AG09309 (cell line): ENCODE data around the gene FBXO21.

Source experiments
- DNase-seq: peaks from one replicate; pipeline ENCODE4 v3.0.0-alpha.2; 2010; ENCODE audit warnings: low read depth
- H3K4me3 ChIP-seq: 2 replicates; pipeline ENCODE4 v1.5.1; 2011; ENCODE audit warnings: mild to moderate bottlenecking, low read depth, low read length, moderate library complexity; ENCODE audit not compliant: control insufficient read depth
- TF ChIP-seq, protein P1 (sequence below): IDR thresholded peaks from 2 replicates; pipeline ENCODE4 v1.5.1; 2011; ENCODE audit warnings: mild to moderate bottlenecking, low read depth, low read length, inconsistent platforms; ENCODE audit not compliant: insufficient read depth, control insufficient read depth; ENCODE audit errors: missing control alignments

Gene FBXO21

DNA sequence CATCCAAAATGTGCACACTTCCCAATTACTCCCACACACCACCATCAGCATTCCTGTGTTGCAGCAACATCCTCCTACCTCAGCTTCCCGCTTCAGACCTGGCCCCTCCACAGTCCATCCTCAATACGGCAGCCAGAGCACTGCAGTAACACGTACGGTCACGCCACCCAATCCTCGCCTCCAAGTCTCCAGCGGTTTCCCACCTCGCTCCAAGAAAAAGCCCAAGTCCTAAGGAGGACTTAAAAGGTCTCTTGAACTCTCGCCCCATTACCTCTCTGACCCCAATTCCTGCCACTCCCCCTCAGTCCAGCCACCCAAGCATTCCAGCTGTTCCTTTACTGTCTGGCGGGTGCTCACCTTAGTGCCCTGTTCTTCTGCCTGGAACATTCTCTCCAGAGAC is 12.0 kb downstream of the FBXO21 start:
- TF ChIP-seq, protein P1, sequence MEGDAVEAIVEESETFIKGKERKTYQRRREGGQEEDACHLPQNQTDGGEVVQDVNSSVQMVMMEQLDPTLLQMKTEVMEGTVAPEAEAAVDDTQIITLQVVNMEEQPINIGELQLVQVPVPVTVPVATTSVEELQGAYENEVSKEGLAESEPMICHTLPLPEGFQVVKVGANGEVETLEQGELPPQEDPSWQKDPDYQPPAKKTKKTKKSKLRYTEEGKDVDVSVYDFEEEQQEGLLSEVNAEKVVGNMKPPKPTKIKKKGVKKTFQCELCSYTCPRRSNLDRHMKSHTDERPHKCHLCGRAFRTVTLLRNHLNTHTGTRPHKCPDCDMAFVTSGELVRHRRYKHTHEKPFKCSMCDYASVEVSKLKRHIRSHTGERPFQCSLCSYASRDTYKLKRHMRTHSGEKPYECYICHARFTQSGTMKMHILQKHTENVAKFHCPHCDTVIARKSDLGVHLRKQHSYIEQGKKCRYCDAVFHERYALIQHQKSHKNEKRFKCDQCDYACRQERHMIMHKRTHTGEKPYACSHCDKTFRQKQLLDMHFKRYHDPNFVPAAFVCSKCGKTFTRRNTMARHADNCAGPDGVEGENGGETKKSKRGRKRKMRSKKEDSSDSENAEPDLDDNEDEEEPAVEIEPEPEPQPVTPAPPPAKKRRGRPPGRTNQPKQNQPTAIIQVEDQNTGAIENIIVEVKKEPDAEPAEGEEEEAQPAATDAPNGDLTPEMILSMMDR = no peak
- DNase-seq = no peak
- no peak overlapping the region for H3K4me3 ChIP-seq

DNA sequence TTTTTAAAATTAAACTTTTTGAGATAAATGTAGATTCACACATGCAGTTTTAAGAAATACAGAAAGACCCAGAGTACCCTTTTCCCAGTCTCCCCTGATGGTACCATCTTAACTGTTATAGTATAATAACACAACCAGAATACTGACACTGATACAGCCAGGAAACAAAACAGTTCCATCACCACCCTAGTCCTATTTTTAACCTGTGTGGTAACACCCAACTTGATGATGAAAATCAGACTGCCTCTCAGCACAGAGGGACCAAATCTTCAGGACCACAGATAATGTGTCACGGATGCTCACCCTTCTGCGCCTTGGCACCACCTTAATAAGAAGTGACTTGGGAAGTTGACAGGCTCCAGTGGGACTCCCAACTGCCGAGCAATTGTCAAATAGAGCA is 18.1 kb downstream of the FBXO21 start:
- no peak overlapping the region for H3K4me3 ChIP-seq
- no peak for DNase-seq
- TF ChIP-seq, protein P1 = no peak

DNA sequence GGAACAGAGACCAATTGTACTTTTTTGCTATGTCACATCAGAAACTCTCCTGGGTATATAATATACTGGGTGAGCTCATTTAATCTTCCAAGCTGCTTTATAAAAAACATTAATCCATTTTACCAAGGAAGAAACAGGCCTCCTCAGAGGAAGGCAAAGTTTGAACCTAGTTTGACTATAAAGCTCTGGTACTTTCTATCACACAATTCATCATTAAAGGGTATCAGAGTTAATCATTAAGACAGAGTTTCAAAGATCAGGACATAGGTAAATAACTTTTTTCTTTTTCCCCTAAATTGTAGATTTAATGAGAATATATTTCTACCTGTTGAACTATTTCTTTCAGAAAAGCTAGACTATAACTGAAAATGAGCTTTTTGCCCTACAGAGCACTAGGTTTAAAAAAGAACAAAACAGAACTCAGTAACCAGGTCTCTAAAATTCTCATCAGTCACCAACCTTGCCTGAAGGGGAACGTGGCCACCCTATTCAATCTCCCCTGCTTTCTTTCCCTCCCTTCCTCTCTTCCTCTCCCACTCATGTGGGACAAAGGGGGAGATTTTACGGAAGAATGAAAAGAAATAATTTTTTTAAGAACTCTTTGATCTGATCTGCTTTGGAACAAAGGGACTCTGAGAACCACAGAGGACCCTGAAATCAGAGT is 18.6 kb downstream of the FBXO21 start:
- DNase-seq = no peak
- TF ChIP-seq, protein P1 = no peak
- H3K4me3 ChIP-seq = no peak overlapping the region

DNA sequence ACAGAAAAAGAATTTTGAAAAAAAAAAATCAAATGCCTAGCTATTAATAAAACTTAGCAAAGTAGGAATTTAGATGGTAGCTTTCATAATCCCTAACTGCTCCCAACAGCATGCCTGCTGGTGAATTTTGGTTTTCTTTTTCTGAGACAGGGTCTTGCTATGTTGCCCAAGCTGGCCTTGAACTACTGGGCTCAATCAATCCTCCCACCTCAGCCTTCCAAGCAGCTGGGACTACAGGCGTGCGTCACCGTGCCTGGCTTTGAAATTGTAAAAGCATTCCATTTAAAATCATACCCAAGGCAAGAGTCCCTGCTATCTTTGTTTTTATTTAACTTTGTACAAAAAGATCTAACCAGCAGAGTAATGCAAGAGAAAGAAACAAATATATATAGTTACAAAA is 20.7 kb downstream of the FBXO21 start:
- no peak overlapping the region for H3K4me3 ChIP-seq
- TF ChIP-seq, protein P1 = no peak
- DNase-seq = no peak

DNA sequence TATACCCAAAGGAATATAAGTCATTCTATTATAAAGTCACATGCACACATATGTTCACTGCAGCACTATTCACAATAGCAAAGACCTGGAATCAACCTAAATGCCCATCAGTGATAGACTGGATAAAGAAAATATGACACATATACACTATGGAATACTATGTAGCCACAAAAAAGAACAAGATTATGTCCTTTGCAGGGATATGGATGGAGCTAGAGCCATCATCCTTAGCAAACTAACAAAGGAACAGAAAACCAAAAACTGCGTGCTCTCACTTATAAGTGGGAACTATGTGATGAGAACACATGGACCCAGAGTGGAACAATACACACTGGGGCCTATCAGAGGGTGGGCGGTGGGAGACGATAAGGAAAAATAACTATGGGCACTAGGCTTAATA is 21.3 kb downstream of the FBXO21 start:
- no peak for DNase-seq
- H3K4me3 ChIP-seq = no peak overlapping the region
- TF ChIP-seq, protein P1 = no peak

DNA sequence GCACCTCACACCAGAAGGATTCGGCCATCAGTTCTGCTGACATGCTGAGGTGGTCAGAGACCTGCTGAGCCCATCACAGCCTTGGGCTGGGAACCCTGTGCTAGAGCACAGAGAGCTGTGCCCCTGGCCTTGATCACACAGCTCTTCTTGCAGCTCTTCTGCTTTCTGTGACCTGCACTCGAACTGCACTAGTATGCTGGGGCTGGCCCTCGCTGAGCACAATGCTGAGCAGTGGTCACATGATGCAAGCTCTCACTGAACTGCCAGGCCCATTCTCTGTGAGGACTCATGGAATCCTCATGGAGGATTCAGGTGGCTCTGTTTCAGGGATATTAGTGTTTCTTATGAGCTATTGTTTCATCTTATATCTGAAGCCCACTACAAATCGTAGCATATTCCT is 22.5 kb downstream of the FBXO21 start:
- TF ChIP-seq, protein P1 = no peak
- no peak for DNase-seq

DNA sequence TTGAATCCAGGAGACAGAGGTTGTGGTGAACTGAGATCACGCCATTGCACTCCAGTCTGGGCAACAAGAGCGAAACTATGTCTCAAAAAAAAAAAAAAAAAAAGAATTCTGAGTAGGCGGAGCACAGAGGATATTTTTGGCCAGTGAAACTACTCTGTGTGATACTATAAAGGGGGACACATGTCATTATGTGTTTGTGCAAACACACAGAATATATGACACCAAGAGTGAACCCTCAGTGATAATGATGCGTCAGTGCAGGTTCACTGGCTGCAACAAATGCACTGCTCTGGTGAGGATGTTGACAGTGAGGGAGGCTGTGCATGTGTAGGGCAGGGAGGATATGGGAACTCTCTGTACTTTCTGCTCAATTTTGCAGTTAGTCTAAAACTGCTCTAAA is 24.2 kb downstream of the FBXO21 start:
- DNase-seq = no peak
- H3K4me3 ChIP-seq = no peak overlapping the region
- TF ChIP-seq, protein P1 = no peak

More for the DNA sequence above, 22.5 kb downstream of the FBXO21 start:
- no peak overlapping the region for H3K4me3 ChIP-seq
